HCT116 (cell line): ENCODE results near the gene RASAL2. TPM values are rescaled to one million over a fixed set of nuclear protein-coding genes. Genes with fewer than 3 reads are reported as not detected.

Source experiments
- ATAC-seq: fragments of 200-7000 bp; cut with Tn5 transposase; 2 replicates; pipeline ENCODE4 v1.9.1; 2020; ENCODE audit warnings: mild to moderate bottlenecking, moderate library complexity
- BruUV-seq: library from RNA; stranded (reverse); fragments of 400-500 nt; replicated peaks from 2 replicates; lab custom pipeline; 2021; lab: Mats Ljungman, UMichigan
- CTCF ChIA-PET: fragments of 300-600 bp; sonication (Branson Sonifier 250); formaldehyde crosslinking; loops from one replicate; lab custom pipeline; 2021; ENCODE audit warnings: antibody characterized with exemption; lab: Charles Lee
- POLR2A ChIA-PET: fragments of 300-600, 350-600 bp; sonication (Branson Sonifier 250); formaldehyde crosslinking; loops from one replicate; lab custom pipeline; 2021; ENCODE audit warnings: antibody characterized with exemption; lab: Charles Lee
- RAD21 ChIA-PET, 2 experiments: fragments of 300-600 bp; sonication (Branson Sonifier 250); formaldehyde crosslinking; loops; one replicate each; lab custom pipeline; 2023; ENCODE audit warnings: low total read pairs in 2 of 2; ENCODE audit not compliant: uncharacterized antibody in 2 of 2, unreplicated experiment in 2 of 2, low non-redundant PET in 1 of 2; lab: Charles Lee
- DNase-seq: peaks from one replicate; pipeline ENCODE4 v3.0.0-alpha.2; 2010; ENCODE audit warnings: low read depth, low spot score
- H2AFZ ChIP-seq: fragments of 200-600 bp; shearing (Covaris generic), sonication (generic); 2 replicates; pipeline ENCODE4 v1.6.1; 2017; ENCODE audit warnings: low read depth, mixed run types, mixed read lengths, antibody characterized with exemption, low read length; ENCODE audit not compliant: poor library complexity, severe bottlenecking
- H3K27ac ChIP-seq: 2 replicates; pipeline ENCODE4 v1.5.1; 2012; ENCODE audit warnings: low read depth, low read length
- H3K27me3 ChIP-seq: fragments of 200-600 bp; sonication (generic); 2 replicates; pipeline ENCODE4 v1.6.1; 2016; ENCODE audit warnings: mixed run types, low read length, mixed read lengths; ENCODE audit not compliant: insufficient read depth
- H3K36me3 ChIP-seq, 2 experiments: fragments of 200-500 bp in 1 of 2; fragments of 200-600 bp in 1 of 2; sonication (Bioruptor generic) in 1 of 2; sonication (generic) in 1 of 2; 2 replicates each; pipeline versions ENCODE4 v1.5.1 to v1.6.1; 2014 to 2016; ENCODE audit warnings: low read length in 2 of 2, inconsistent platforms in 1 of 2, mixed read lengths in 1 of 2, mixed run types in 1 of 2; ENCODE audit not compliant: insufficient read depth in 2 of 2, control insufficient read depth in 1 of 2
- H3K4me1 ChIP-seq, 2 experiments: fragments of 200-600 bp in 1 of 2; sonication (generic) in 1 of 2; 2 replicates each; pipeline versions ENCODE4 v1.5.1 to v1.6.1; 2012 to 2017; ENCODE audit warnings: low read length in 2 of 2, inconsistent platforms in 1 of 2, mild to moderate bottlenecking in 1 of 2, mixed read lengths in 1 of 2, mixed run types in 1 of 2, moderate library complexity in 1 of 2; ENCODE audit not compliant: insufficient read depth in 2 of 2, control insufficient read depth in 1 of 2
- H3K4me2 ChIP-seq: fragments of 200-600 bp; sonication (generic); 2 replicates; pipeline ENCODE4 v1.6.1; 2017; ENCODE audit warnings: mixed run types, low read length, mixed read lengths
- H3K4me3 ChIP-seq, 2 experiments: fragments of 200-600 bp in 1 of 2; sonication (generic) in 1 of 2; replicated peaks in 1 of 2; 2 replicates each; pipeline ENCODE4 v1.5.1; 2011 to 2016; ENCODE audit warnings: low read length in 2 of 2, control low read depth in 1 of 2, low read depth in 1 of 2, mild to moderate bottlenecking in 1 of 2, mixed read lengths in 1 of 2, mixed run types in 1 of 2
- H3K79me2 ChIP-seq: fragments of 200-600 bp; sonication (generic); 2 replicates; pipeline ENCODE4 v1.6.1; 2017; ENCODE audit warnings: mild to moderate bottlenecking, mixed run types, low read length, moderate library complexity, mixed read lengths; ENCODE audit not compliant: insufficient read depth
- H3K9ac ChIP-seq: fragments of 200-600 bp; sonication (generic); 2 replicates; pipeline ENCODE4 v1.6.1; 2016; ENCODE audit warnings: low read length, mixed read lengths
- H3K9me2 ChIP-seq: fragments of 200-600 bp; sonication (generic), shearing (Covaris generic); 2 replicates; pipeline ENCODE4 v1.6.1; 2017; ENCODE audit warnings: mixed run types, mild to moderate bottlenecking, moderate library complexity; ENCODE audit not compliant: insufficient read depth
- H3K9me3 ChIP-seq, 2 experiments: fragments of 200-500 bp in 1 of 2; fragments of 200-600 bp in 1 of 2; sonication (Bioruptor generic) in 1 of 2; sonication (generic) in 1 of 2; 2 replicates each; pipeline ENCODE4 v1.6.1; 2014 to 2017; ENCODE audit warnings: low read length in 2 of 2, mixed read lengths in 2 of 2, inconsistent platforms in 1 of 2, low read depth in 1 of 2, mild to moderate bottlenecking in 1 of 2, mixed run types in 1 of 2, moderate library complexity in 1 of 2; ENCODE audit not compliant: control insufficient read depth in 1 of 2, insufficient read depth in 1 of 2
- H4K20me1 ChIP-seq: fragments of 200-600 bp; sonication (generic), shearing (Covaris generic); 2 replicates; pipeline ENCODE4 v1.6.1; 2017; ENCODE audit warnings: mixed run types, mild to moderate bottlenecking, moderate library complexity; ENCODE audit not compliant: insufficient read depth
- CBX3 ChIP-seq: IDR thresholded peaks from 2 replicates; pipeline ENCODE4 v1.6.1; 2012; ENCODE audit warnings: low read depth
- CEBPB ChIP-seq: IDR thresholded peaks from 2 replicates; pipeline ENCODE4 v1.6.1; 2012; ENCODE audit warnings: low read depth
- EZH2phosphoT487 ChIP-seq: fragments of 200-600 bp; IDR thresholded peaks from 2 replicates; pipeline ENCODE4 v1.6.1; 2018; ENCODE audit warnings: antibody characterized with exemption, borderline replicate concordance
- POLR2AphosphoS5 ChIP-seq: IDR thresholded peaks from 2 replicates; pipeline ENCODE4 v1.6.1; 2011; ENCODE audit warnings: mild to moderate bottlenecking, low read depth, low read length, moderate library complexity
- RAD21 ChIP-seq: IDR thresholded peaks from 2 replicates; pipeline ENCODE4 v1.6.1; 2012; ENCODE audit warnings: low read depth, mild to moderate bottlenecking
- SIN3A ChIP-seq: IDR thresholded peaks from 2 replicates; pipeline ENCODE4 v1.6.1; 2012; ENCODE audit warnings: low read depth
- YY1 ChIP-seq: IDR thresholded peaks from 2 replicates; pipeline ENCODE4 v1.6.1; 2011; ENCODE audit warnings: low read length, low read depth, moderate library complexity, mild to moderate bottlenecking; ENCODE audit not compliant: insufficient replicate concordance; ENCODE audit errors: extremely low read depth
- ZFX ChIP-seq: fragments of 450-650 bp; IDR thresholded peaks from 2 replicates; pipeline ENCODE4 v1.6.1; 2017
- ZNF274 ChIP-seq: fragments of 200-500 bp; sonication (Bioruptor generic); IDR thresholded peaks from 2 replicates; pipeline ENCODE4 v1.6.1; 2014; ENCODE audit warnings: mild to moderate bottlenecking, low read depth, low read length, inconsistent platforms
- intact Hi-C: fragments of 100-400 bp; cut with micrococcal nuclease; formaldehyde crosslinking; loops from 2 replicates; pipeline ENCODE4 v1.10.0; 2022
- total RNA-seq: library from RNA; stranded (reverse); gene quantifications from one replicate; pipeline ENCODE4 v1.2.1, GENCODE V29; 2021; ENCODE audit not compliant: unreplicated experiment

RASAL2 gene
- total RNA-seq, 1 experiment from 2014 or later, result 11.7 TPM

DNA sequence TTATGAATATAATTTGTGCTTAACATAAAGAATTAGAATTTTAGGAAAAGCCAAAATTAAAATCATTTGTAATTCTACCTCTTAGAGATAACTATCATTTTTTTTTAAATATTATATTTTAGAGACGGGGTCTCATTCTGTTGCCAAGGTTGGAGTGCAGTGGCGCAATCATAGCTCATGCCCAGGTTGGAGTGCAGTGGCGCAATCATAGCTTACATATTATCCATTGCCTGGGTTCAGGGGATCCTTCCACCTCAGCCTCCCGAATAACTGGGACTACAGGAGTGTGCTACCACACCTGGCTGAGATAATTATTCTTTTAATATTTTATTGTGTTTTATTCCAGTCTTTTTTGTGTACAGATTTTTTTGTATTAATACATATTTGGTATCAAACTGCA lies 8.3 kb downstream of the RASAL2 start:
- ChIA-PET POLR2A (no interaction called here), RAD21 (no interaction called here), CTCF (interaction anchor here (0.6 kb wide), 1 partner anchor 53 kb away, joined by 3 read pairs; no protein-coding TSS in a partner anchor)
- H3K4me1 ChIP-seq, result peaks cover 0 to 15% of the 10 kb centered on the region in 2 experiments; a peak in 2 of 4 replicates
- H3K9ac ChIP-seq, result no peak overlapping the region
- DNase-seq (no peak), ATAC-seq (no peak)
- no peak overlapping the region for H3K4me3 ChIP-seq
- no peaks in the 10 kb centered on the region for H3K36me3 ChIP-seq
- no peaks in the 10 kb centered on the region for H3K9me2 ChIP-seq
- no TSS peak for BruUV-seq
- no peaks in the 10 kb centered on the region for H3K27me3 ChIP-seq
- H4K20me1 ChIP-seq, result no peaks in the 10 kb centered on the region
- H3K9me3 ChIP-seq, result no peaks in the 10 kb centered on the region
- TF ChIP-seq RAD21, result no peak
- no peak for TF ChIP-seq CEBPB
- TF ChIP-seq ZFX, result no peak
- no peak for TF ChIP-seq ZNF274
- no peak for TF ChIP-seq SIN3A
- no peak for TF ChIP-seq POLR2AphosphoS5
- no peak for TF ChIP-seq EZH2phosphoT487
- TF ChIP-seq YY1, result no peak
- no peak overlapping the region for H3K4me2 ChIP-seq
- no peak overlapping the region for H2AFZ ChIP-seq
- intact Hi-C loops, result no loop called here
- no peak overlapping the region for H3K27ac ChIP-seq
- peaks cover 64% of the 10 kb centered on the region for H3K79me2 ChIP-seq

DNA sequence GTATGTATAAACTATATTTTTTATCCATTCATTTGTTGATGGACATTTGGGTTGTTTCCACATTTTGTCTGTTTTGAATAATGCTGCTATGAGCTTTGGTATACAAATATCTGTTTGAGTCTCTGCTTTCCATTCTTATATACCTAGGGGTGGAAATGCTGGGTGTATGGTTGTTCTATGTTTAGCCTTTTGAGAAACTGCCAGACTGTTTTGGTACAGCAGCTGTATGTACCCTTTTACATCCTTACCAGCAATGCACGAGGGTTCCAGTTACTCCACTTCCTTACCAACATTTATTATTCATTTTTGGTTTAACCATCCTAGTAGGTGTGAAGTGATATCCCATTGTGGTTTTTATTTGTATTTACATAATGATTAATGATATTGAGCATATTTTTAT lies 13.9 kb downstream of the RASAL2 start:
- Histone ChIP-seq H3K27ac (no peak overlapping the region), H3K9me2 (no peaks in the 10 kb centered on the region), H3K9me3 (no peaks in the 10 kb centered on the region), H2AFZ (no peak overlapping the region), H3K36me3 (no peaks in the 10 kb centered on the region), H3K9ac (no peak overlapping the region), H3K4me3 (no peak overlapping the region), H3K27me3 (no peaks in the 10 kb centered on the region), H4K20me1 (no peaks in the 10 kb centered on the region), H3K4me2 (no peak overlapping the region), H3K4me1 (no peaks in the 10 kb centered on the region), H3K79me2 (peaks cover 46% of the 10 kb centered on the region)
- intact Hi-C loops, result no loop called here
- DNase-seq (no peak), ATAC-seq (no peak)
- CTCF ChIA-PET, result no interaction called here
- RAD21 ChIA-PET, result no interaction called here
- no TSS peak for BruUV-seq
- POLR2A ChIA-PET, result no interaction called here
- no peak for TF ChIP-seq CBX3
